GM12873 (cell line): Measurements from ENCODE around the gene DISC1.

Experiments used
- CTCF ChIP-seq: IDR thresholded peaks from 2 replicates; pipeline ENCODE4 v1.5.1; 2012; ENCODE audit warnings: low read depth, mild to moderate bottlenecking, moderate library complexity, low read length, control low read depth; ENCODE audit not compliant: insufficient read depth; ENCODE audit errors: missing control alignments

Gene DISC1

GRCh38 chr1:231619257-231619634 lies 7.3 kb upstream of the DISC1 start:
- no peak for TF ChIP-seq CTCF

- TF ChIP-seq CTCF = no peak
These were observed 535 bp upstream of the DISC1 start for GRCh38 chr1:231625975-231626534.

- TF ChIP-seq CTCF = no peak
These were observed 493 bp downstream of the DISC1 start for GRCh38 chr1:231626951-231627614.

- TF ChIP-seq CTCF = no peak
These were observed 1.8 kb downstream of the DISC1 start for GRCh38 chr1:231628207-231628876.

- TF ChIP-seq CTCF = no peak
These were observed 2.5 kb downstream of the DISC1 start for GRCh38 chr1:231629132-231629531.

- TF ChIP-seq CTCF = no peak
These were observed 4.1 kb downstream of the DISC1 start for GRCh38 chr1:231630558-231631205.

GRCh38 chr1:231631717-231632116 lies 5.1 kb downstream of the DISC1 start:
- no peak for TF ChIP-seq CTCF
